Testis (tissue), 2 donors: ENCODE data around the gene KATNAL1.

Experiments used
- POLR2A ChIP-seq: fragments of 450-650 bp; IDR thresholded peaks from one replicate; pipeline ENCODE4 v1.6.1; 2017; ENCODE audit warnings: antibody characterized with exemption, mild to moderate bottlenecking, moderate library complexity
- TF ChIP-seq, protein P1 (sequence below), 3 experiments: fragments of 450-650 bp in 2 of 3; fragments of 200-600 bp in 1 of 3; sonication (generic) in 1 of 3; IDR thresholded peaks; one replicate each; pipeline ENCODE4 v1.5.1; 2016 to 2019; ENCODE audit warnings: antibody characterized with exemption in 3 of 3, mild to moderate bottlenecking in 2 of 3, moderate library complexity in 1 of 3

DNA sequence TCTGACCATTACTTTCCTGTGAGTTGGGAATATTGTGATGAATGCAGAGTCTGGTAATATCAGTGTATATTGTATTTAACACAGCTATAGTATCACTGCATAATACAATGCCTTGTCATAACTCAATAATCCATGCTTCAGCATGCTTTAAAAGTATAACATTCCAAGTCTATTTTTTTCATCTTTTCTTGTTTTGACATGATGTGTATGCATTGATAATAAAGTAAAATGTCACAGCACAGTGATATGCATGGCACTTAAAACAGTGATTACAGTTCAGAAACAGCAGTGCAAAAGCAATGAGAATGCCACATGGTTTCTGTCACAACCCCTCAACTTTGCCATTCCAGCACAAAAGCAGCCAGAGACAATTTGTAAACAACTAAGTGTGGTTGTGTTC lies 17.8 kb downstream of the KATNAL1 start:
- TF ChIP-seq, protein P1, sequence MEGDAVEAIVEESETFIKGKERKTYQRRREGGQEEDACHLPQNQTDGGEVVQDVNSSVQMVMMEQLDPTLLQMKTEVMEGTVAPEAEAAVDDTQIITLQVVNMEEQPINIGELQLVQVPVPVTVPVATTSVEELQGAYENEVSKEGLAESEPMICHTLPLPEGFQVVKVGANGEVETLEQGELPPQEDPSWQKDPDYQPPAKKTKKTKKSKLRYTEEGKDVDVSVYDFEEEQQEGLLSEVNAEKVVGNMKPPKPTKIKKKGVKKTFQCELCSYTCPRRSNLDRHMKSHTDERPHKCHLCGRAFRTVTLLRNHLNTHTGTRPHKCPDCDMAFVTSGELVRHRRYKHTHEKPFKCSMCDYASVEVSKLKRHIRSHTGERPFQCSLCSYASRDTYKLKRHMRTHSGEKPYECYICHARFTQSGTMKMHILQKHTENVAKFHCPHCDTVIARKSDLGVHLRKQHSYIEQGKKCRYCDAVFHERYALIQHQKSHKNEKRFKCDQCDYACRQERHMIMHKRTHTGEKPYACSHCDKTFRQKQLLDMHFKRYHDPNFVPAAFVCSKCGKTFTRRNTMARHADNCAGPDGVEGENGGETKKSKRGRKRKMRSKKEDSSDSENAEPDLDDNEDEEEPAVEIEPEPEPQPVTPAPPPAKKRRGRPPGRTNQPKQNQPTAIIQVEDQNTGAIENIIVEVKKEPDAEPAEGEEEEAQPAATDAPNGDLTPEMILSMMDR (IDR thresholded peaks at IDR 0.05): no peak
- TF ChIP-seq POLR2A: no peak
